HCT116 (cell line): ENCODE measurements around the gene COMMD1.

Experiments used
- EZH2 ChIP-seq: fragments of 200-600 bp; sonication (generic); IDR thresholded peaks from 2 replicates; pipeline ENCODE4 v1.6.1; 2017; ENCODE audit warnings: antibody characterized with exemption, mixed run types
- EZH2phosphoT487 ChIP-seq: fragments of 200-600 bp; IDR thresholded peaks from 2 replicates; pipeline ENCODE4 v1.6.1; 2018; ENCODE audit warnings: antibody characterized with exemption, borderline replicate concordance
- MAX ChIP-seq: IDR thresholded peaks from 2 replicates; pipeline ENCODE4 v1.6.1; 2012
- POLR2A ChIP-seq: IDR thresholded peaks from 2 replicates; pipeline ENCODE4 v1.7.0; 2011; ENCODE audit warnings: borderline replicate concordance; ENCODE audit not compliant: insufficient read depth, insufficient read length; ENCODE audit errors: extremely low read depth
- TF ChIP-seq, protein P1 (sequence below), 3 experiments: fragments of 200-600 bp in 1 of 3; sonication (generic) in 1 of 3; IDR thresholded peaks in 2 of 3; conservative IDR thresholded peaks in 1 of 3; 2 replicates each; pipeline ENCODE4 v1.5.1; 2012 to 2017; ENCODE audit warnings: low read depth in 2 of 3, low read length in 2 of 3, antibody characterized with exemption in 1 of 3, borderline replicate concordance in 1 of 3, control low read depth in 1 of 3, mild to moderate bottlenecking in 1 of 3, mixed read lengths in 1 of 3, mixed run types in 1 of 3, moderate library complexity in 1 of 3; ENCODE audit not compliant: insufficient read depth in 1 of 3

DNA sequence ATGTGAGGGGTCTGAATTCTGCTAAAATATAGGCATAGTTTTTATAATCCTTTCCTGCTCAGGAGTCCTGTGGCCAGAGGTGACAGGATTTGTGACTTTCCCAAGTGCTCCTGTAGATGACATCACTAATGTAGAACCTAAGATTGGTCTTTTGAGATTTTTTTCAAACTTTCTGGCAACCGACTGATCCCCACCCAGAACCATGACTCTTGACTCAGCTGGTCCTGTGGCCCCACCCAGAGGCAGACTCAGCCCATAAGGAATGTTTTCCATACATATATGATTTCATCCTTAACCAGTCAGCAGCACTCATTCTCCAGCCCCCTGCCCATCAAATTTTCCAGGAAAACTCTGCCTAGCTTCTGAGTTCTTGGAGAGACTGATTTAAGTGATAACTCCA lies 46.8 kb downstream of the COMMD1 start:
- TF ChIP-seq POLR2A = no peak
- TF ChIP-seq MAX = no peak
- no peak for TF ChIP-seq EZH2phosphoT487
- TF ChIP-seq, protein P1, sequence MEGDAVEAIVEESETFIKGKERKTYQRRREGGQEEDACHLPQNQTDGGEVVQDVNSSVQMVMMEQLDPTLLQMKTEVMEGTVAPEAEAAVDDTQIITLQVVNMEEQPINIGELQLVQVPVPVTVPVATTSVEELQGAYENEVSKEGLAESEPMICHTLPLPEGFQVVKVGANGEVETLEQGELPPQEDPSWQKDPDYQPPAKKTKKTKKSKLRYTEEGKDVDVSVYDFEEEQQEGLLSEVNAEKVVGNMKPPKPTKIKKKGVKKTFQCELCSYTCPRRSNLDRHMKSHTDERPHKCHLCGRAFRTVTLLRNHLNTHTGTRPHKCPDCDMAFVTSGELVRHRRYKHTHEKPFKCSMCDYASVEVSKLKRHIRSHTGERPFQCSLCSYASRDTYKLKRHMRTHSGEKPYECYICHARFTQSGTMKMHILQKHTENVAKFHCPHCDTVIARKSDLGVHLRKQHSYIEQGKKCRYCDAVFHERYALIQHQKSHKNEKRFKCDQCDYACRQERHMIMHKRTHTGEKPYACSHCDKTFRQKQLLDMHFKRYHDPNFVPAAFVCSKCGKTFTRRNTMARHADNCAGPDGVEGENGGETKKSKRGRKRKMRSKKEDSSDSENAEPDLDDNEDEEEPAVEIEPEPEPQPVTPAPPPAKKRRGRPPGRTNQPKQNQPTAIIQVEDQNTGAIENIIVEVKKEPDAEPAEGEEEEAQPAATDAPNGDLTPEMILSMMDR (IDR thresholded peaks at IDR 0.05 in 2 of 3, conservative IDR thresholded peaks at IDR 0.05 in 1 of 3; ENCODE audit: borderline replicate concordance in 1 of 3, insufficient read depth in 1 of 3, low read depth in 2 of 3, low read length in 2 of 3) = no peak
- no peak for TF ChIP-seq EZH2
